Measurements from ENCODE around the gene THSD4.

GRCh38 chr15:71639471-71639870 is 524.2 kb downstream of the THSD4 start:
- TF ChIP-seq POLR2A (IDR thresholded peaks at IDR 0.05; ENCODE audit: low read depth, low read length) (no peak), CTCF (conservative IDR thresholded peaks at IDR 0.05; ENCODE audit: low read depth, low read length) (no peak), FOS (IDR thresholded peaks at IDR 0.05; ENCODE audit: low read depth, low read length) (no peak), MAFK (IDR thresholded peaks at IDR 0.05; ENCODE audit: low read depth, low read length) (no peak), USF2 (IDR thresholded peaks at IDR 0.05; ENCODE audit: low read depth, low read length) (no peak), SMC3 (IDR thresholded peaks at IDR 0.05; ENCODE audit: low read depth, low read length) (no peak), MAZ (IDR thresholded peaks at IDR 0.05; ENCODE audit: borderline replicate concordance, low read depth, low read length) (no peak), RAD21 (IDR thresholded peaks at IDR 0.05; ENCODE audit: low read length) (no peak), CEBPB (IDR thresholded peaks at IDR 0.05; ENCODE audit: low read depth, low read length) (no peak)
- TF ChIP-seq, protein P1, sequence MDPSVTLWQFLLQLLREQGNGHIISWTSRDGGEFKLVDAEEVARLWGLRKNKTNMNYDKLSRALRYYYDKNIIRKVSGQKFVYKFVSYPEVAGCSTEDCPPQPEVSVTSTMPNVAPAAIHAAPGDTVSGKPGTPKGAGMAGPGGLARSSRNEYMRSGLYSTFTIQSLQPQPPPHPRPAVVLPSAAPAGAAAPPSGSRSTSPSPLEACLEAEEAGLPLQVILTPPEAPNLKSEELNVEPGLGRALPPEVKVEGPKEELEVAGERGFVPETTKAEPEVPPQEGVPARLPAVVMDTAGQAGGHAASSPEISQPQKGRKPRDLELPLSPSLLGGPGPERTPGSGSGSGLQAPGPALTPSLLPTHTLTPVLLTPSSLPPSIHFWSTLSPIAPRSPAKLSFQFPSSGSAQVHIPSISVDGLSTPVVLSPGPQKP (IDR thresholded peaks at IDR 0.05; ENCODE audit: borderline replicate concordance, low read depth, low read length): no peak

Data from IMR-90 (cell line).